DMS153 (cell line): ENCODE data around the gene GRAMD2B.
"Not testable (repeated sequence)": the region's sequence is repeated elsewhere in the genome, so short reads cannot be mapped to it uniquely, and the experiment has no call there.

Experiments used
- DNase-seq: peaks from one replicate; lab custom pipeline; 2025; lab: John Stamatoyannopoulos, UW

The GRAMD2B gene

GRCh38 chr5:126422994-126423788 lies at the start of gene GRAMD2B:
GRAMD2B (plus strand) TSS chr5:126423409; CDS start chr5:126423607, 198 bp downstream.
- peak; percentile 69 for DNase-seq

- DNase-seq: no peak
Measured at GRCh38 chr5:126374109-126374416, 49.1 kb upstream of the GRAMD2B start.

- DNase-seq: no peak
Measured at GRCh38 chr5:126376443-126376842, 46.8 kb upstream of the GRAMD2B start.

GRCh38 chr5:126377424-126377823 lies 45.8 kb upstream of the GRAMD2B start:
- no peak for DNase-seq

- not testable (repeated sequence) for DNase-seq
Measured at GRCh38 chr5:126380316-126380715, 42.9 kb upstream of the GRAMD2B start.

GRCh38 chr5:126383246-126383645 lies 40.0 kb upstream of the GRAMD2B start:
- no peak for DNase-seq

GRCh38 chr5:126383776-126384175 lies 39.4 kb upstream of the GRAMD2B start:
- DNase-seq: no peak

- DNase-seq: no peak
Measured at GRCh38 chr5:126384985-126385384, 38.2 kb upstream of the GRAMD2B start.

GRCh38 chr5:126385524-126386502 lies 37.4 kb upstream of the GRAMD2B start:
- DNase-seq: no peak

- no peak for DNase-seq
Measured at GRCh38 chr5:126389179-126389578, 34.0 kb upstream of the GRAMD2B start.

GRCh38 chr5:126390051-126390450 lies 33.2 kb upstream of the GRAMD2B start:
- no peak for DNase-seq

- DNase-seq: no peak
Measured at GRCh38 chr5:126391386-126391785, 31.8 kb upstream of the GRAMD2B start.

GRCh38 chr5:126394211-126394788 lies 28.9 kb upstream of the GRAMD2B start:
- no peak for DNase-seq

GRCh38 chr5:126395198-126395597 lies 28.0 kb upstream of the GRAMD2B start:
- no peak for DNase-seq

- DNase-seq: no peak
Measured at GRCh38 chr5:126395605-126396004, 27.6 kb upstream of the GRAMD2B start.

- not testable (repeated sequence) for DNase-seq
Measured at GRCh38 chr5:126396721-126397120, 26.5 kb upstream of the GRAMD2B start.

GRCh38 chr5:126398791-126399190 lies 24.4 kb upstream of the GRAMD2B start:
- DNase-seq: no peak

- DNase-seq: no peak
Measured at GRCh38 chr5:126400621-126401251, 22.5 kb upstream of the GRAMD2B start.

- DNase-seq: no peak
Measured at GRCh38 chr5:126402621-126403555, 20.3 kb upstream of the GRAMD2B start.

- DNase-seq: no peak
Measured at GRCh38 chr5:126403876-126404275, 19.3 kb upstream of the GRAMD2B start.

GRCh38 chr5:126410623-126411022 lies 12.6 kb upstream of the GRAMD2B start:
- DNase-seq: no peak
